Muscle layer of duodenum (tissue), 2 donors: ENCODE measurements around the gene NPAS3.
A peak's percentile ranks its signal among the peaks of the same experiment; 100 is the strongest.

Experiments
- H3K27ac ChIP-seq: one replicate; pipeline ENCODE4 v1.7.0; 2013; ENCODE audit warnings: mild to moderate bottlenecking, low read length
- H3K27me3 ChIP-seq: one replicate; pipeline ENCODE4 v1.7.0; 2013; ENCODE audit warnings: low read depth, mild to moderate bottlenecking, control low read depth, low read length
- H3K36me3 ChIP-seq, 2 donors: one replicate each; pipeline ENCODE4 v1.7.0; 2013; ENCODE audit warnings: low read length in 2 of 2, control low read depth in 1 of 2, mild to moderate bottlenecking in 1 of 2; ENCODE audit not compliant: insufficient read depth in 2 of 2, control insufficient read depth in 1 of 2
- H3K4me1 ChIP-seq, 2 donors: one replicate each; pipeline ENCODE4 v1.7.0; 2013; ENCODE audit warnings: low read length in 2 of 2, mild to moderate bottlenecking in 2 of 2, control low read depth in 1 of 2, moderate library complexity in 1 of 2; ENCODE audit not compliant: insufficient read depth in 2 of 2, control insufficient read depth in 1 of 2
- H3K4me3 ChIP-seq, 2 donors: one replicate each; pipeline ENCODE4 v1.7.0; 2013; ENCODE audit warnings: low read length in 2 of 2, low read depth in 1 of 2, mild to moderate bottlenecking in 1 of 2
- H3K9me3 ChIP-seq, 2 donors: one replicate each; pipeline ENCODE4 v1.7.0; 2013; ENCODE audit warnings: low read length in 2 of 2, control low read depth in 1 of 2, mild to moderate bottlenecking in 1 of 2; ENCODE audit not compliant: control insufficient read depth in 1 of 2
- donor health status: healthy.

Gene NPAS3

DNA sequence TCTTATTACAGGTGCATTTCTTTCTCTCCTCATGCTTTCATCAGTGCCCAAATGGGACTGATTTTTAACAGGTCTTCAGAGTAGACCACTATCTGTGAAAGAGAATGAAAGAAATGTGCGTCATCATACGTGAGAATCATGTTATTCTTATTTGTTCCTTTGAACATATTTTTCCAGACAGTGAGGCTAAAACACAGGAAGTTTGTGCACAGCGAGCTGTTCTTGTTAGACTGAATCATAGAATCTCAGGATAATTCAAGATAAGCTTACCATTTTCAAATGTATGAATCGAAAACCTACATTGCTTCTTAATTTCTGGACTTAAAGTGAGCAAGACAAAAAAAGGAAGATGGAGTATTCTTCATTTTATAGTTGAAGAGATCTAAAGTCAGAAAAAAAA, 629.1 kb downstream of the NPAS3 start:
- no peaks in the 10 kb centered on the region for H3K36me3 ChIP-seq

DNA sequence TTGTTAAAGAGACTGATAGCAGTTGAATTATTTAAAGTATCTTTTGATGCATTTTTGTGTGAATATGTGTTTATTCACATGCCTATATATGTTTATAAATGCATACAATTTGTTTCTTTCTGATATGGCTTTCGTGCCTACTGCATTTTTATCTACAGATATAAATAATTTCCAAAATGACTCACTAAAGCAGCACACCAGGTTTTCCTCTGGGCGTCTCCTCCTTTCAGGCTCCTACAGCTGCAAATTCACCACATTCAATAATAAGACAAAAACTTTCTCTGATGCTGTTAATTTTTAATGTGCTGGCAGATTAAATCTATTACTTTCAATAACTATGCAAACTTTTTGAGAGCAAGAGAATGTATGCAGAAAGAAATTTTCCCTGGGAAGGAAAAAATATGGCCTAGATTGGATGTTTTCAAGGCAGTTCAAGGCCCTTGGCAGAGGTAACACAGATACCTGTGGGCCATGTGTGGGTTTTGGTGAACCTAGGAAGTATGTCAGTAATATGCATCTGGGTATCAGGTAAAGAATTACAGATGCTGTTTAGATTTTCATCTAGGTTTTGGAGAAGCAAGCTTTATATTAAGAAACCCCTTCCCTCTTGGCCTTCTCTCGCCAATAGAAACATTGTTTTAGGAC, 630.4 kb downstream of the NPAS3 start:
- Histone ChIP-seq H3K4me3 (no peak overlapping the region), H3K36me3 (no peaks in the 10 kb centered on the region), H3K27ac (no peak overlapping the region), H3K9me3 (no peaks in the 10 kb centered on the region), H3K4me1 (peaks cover 0 to 13% of the 10 kb centered on the region in 2 donors), H3K27me3 (no peaks in the 10 kb centered on the region)

More for the DNA sequence above, 629.1 kb downstream of the NPAS3 start:
- Histone ChIP-seq H3K27me3 (no peaks in the 10 kb centered on the region), H3K4me3 (no peak overlapping the region), H3K9me3 (no peaks in the 10 kb centered on the region), H3K27ac (no peak overlapping the region), H3K4me1 (peaks cover 0 to 13% of the 10 kb centered on the region in 2 donors)

DNA sequence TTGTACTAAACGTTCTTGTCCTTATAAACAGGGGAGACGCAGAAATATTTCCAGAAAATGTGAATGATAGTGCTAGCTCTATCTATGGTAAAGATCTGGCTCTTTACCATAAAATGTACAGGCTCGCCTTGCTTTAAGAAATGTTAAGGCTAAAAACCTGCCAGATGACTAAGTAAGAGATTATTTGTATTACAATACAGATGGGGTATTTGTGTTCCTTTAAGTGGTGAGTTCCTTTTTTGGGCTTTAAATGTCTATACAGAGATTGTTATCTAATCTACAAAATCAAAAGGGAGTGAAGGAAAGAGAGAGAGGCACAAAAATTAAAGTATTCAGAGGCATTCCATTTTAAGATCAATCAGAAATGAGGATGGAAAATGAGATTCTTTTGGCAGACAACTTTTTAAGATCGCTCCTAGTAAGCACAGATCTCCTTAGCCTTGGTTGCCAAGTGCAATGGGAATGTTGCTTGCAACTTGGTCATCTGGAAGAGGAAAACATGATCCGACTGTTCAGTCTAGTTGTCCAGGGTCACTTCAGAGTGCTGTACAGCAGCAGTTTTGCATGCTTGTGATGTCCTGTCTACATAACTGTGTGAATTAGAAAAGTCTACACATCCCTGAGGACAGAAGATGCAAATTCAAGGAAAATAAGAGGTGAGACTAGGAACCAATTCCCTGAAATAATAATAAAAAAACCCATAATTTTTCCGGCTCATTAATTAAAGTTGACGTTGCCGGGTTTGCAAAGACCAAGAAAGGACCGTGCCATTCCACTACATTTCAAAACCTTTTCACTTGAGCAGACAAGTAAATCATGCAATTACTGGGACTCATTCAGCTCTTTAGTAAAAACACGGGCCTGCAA, 631.4 kb downstream of the NPAS3 start:
- peaks cover 0 to 13% of the 10 kb centered on the region in 2 donors for H3K4me1 ChIP-seq
- no peak overlapping the region for H3K4me3 ChIP-seq
- H3K36me3 ChIP-seq = no peaks in the 10 kb centered on the region
- no peak overlapping the region for H3K27ac ChIP-seq
- no peaks in the 10 kb centered on the region for H3K9me3 ChIP-seq
- H3K27me3 ChIP-seq = no peaks in the 10 kb centered on the region

DNA sequence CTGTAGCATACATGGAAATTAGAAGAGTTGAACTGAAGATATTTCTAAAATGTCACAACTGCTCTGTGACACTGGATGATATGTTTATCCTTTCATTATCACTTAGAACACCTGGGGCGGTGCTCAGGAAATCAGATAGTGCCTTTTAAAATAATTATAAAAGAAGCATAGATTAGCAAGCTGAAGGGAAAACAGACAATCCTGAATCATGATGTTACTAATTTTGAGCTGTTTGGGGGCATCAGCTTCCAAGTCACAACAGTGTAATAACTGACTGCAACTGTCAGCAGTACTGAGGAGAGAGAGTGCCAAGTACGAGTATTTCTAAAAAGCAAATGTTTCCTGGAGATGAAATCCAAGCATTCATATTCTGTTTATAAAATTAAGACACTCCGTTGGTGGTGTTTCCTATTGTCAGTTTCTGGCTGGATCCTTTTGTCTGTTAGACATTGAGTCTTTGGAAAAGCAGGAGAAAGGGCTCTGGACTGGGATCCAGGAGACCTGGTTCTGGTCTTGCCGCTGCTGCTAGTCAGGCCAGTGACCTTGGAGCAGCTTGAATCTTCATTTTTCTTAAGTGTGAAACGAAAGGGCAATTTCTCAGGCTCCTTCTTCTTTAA, 632.1 kb downstream of the NPAS3 start:
- Histone ChIP-seq H3K4me3 (peak overlapping the region in 1 of 2 donors; percentile 31), H3K27ac (no peak overlapping the region), H3K4me1 (peaks cover 0 to 13% of the 10 kb centered on the region in 2 donors), H3K36me3 (no peaks in the 10 kb centered on the region), H3K9me3 (no peaks in the 10 kb centered on the region), H3K27me3 (no peaks in the 10 kb centered on the region)

DNA sequence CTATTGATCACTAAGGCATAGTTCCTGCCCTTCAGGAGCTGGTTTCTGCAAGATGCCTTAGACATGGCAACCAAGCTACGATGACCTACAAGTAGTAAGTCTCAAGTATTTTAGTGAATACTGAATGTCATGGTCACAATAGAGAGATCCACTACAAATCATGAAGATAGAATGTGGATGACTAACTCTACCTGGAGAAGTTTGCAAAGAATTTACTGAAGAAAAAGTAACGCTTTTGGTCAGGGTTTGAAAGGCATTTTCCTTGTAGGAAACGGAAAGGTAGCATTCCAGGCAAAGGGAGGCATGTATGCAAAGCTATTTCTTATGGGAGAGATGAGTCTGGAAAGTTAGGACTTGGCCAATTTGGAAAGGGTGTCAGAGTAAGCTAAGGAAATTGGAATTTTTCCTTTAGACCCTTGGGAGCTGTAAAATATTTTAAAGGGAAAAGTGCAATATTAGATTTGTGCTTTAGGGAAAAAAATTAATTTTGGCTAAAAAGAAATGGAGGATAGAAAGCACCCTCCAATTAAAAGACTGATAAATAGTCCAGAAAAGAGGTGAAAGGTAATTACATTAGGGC, 634.7 kb downstream of the NPAS3 start:
- Histone ChIP-seq H3K4me3 (no peak overlapping the region), H3K4me1 (peaks cover 0 to 13% of the 10 kb centered on the region in 2 donors), H3K36me3 (no peaks in the 10 kb centered on the region), H3K27me3 (no peaks in the 10 kb centered on the region), H3K9me3 (no peaks in the 10 kb centered on the region), H3K27ac (no peak overlapping the region)

DNA sequence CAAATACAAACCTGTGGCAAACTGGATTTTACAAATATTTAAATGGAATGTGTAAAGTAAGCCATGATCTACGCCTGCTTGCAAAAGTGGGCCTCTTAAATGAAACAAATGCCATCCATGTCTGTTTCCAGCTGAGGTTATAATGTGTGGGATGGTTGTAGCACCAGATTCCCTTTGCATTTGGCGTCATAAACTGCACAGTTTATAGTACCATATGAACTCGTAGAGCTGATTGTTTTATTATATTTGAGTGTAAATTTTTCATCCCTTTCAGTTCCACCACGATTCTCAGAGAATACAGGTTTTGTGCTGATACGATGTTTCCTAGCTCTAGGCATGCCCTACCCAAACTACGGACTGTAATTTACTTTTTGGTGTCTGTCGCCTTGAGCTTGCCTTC, 637.3 kb downstream of the NPAS3 start:
- Histone ChIP-seq H3K27me3 (no peaks in the 10 kb centered on the region), H3K9me3 (no peaks in the 10 kb centered on the region), H3K4me1 (peaks cover 0 to 5% of the 10 kb centered on the region in 2 donors), H3K36me3 (no peaks in the 10 kb centered on the region), H3K4me3 (no peak overlapping the region), H3K27ac (no peak overlapping the region)

DNA sequence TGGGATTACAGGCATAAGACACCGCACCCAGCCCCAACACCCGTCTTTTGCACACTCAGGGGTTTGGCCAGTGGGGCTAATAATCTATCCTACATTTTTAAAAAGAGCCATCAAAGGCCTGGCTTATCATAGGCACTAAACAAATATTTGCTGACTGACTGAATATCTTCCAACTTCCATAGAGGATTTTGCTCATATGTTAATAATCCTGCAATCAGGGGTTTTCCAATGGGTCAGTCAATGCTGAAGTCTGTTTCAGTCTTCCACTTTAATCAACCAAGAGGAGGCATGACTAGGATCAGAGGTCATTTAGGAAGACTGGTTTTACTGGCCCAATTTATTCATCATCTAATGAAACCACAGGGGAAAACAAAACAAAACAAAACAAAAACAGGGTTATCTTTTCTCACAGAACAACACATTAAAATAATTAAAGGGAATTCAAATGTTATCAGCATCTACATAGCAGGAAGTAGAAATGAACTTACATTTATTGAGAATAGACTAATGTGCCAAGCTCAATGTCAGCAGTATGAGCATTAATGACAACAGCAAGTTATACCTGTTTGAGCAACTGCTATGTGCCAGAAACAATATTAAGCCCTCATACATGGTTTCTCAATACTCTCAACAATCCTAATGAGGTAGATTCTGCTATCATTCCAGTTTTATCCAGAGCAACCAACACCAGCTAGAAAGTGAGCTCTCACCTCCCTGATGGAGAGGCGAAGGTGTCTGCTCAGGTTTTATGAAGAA, 640.0 kb downstream of the NPAS3 start:
- Histone ChIP-seq H3K27ac (no peak overlapping the region), H3K36me3 (no peaks in the 10 kb centered on the region), H3K9me3 (no peaks in the 10 kb centered on the region), H3K4me1 (no peaks in the 10 kb centered on the region), H3K4me3 (no peak overlapping the region), H3K27me3 (no peaks in the 10 kb centered on the region)

DNA sequence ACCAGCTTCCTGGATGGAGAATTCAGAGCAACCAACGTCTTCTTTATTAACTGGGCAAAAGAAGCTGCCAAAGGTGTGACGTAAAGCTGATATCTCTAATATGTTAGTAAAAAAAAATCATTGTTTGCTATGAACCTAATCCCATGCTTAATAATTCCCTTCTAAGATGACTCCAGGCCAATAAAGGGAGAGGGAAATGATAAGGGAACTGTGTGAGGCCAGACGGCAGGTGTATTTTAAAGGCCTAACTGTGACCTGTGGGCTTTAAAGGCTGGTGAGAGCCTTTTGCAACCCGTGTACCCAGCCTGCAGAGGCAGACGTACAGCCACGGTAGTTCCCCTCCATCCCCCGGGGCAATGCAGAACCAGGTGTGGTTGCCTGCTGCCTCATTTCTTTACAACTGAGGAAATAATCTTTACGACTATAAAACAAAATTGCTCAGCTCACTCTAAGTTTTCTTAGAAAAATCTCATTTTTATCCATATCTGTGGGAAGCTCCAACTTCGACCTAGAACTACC, 641.6 kb downstream of the NPAS3 start:
- Histone ChIP-seq H3K4me3 (no peak overlapping the region), H3K27ac (no peak overlapping the region), H3K4me1 (no peaks in the 10 kb centered on the region), H3K27me3 (no peaks in the 10 kb centered on the region), H3K36me3 (no peaks in the 10 kb centered on the region), H3K9me3 (no peaks in the 10 kb centered on the region)

DNA sequence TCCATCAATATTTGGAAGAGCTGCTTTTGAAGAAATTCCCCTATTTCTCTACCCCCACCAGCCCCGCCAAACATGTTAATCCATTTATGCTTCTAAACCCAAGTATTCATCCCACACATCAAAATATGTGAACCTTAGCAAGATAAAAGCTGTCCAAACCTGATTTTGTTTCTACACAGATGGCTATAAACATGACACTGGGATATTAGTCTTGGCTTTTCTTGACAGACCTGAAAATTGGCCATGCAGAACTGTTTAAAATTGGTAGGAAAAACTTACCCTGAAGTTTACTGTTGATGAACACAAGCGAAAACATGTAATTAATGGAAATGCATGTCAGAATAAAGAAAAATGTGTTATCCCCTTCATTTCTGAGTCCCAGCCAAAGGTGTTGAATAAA, 642.2 kb downstream of the NPAS3 start:
- no peaks in the 10 kb centered on the region for H3K27me3 ChIP-seq
- no peaks in the 10 kb centered on the region for H3K36me3 ChIP-seq
- no peaks in the 10 kb centered on the region for H3K4me1 ChIP-seq
- H3K27ac ChIP-seq = no peak overlapping the region
- no peak overlapping the region for H3K4me3 ChIP-seq
- no peaks in the 10 kb centered on the region for H3K9me3 ChIP-seq

DNA sequence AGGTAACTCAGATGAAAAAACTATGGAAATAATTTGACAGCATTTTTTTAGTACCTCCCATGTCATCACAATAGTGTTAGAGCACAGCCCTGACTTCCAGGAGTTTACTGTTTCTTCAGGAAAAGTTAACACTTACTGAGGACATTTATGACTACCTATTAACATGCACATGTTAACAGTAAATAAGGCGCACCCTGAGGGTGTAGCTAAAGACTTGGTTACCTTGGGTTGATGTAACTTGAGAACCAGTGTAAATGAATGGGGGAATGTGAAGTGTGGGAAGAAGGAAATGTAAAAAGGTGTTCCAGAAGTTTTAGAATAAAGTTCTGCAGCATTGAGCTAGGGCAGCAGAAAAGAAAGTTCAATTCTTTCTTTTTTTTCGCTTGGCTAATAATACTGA, 646.0 kb downstream of the NPAS3 start:
- no peak overlapping the region for H3K27ac ChIP-seq

More for the DNA sequence above, 646.0 kb downstream of the NPAS3 start:
- Histone ChIP-seq H3K9me3 (no peaks in the 10 kb centered on the region), H3K4me3 (no peak overlapping the region), H3K4me1 (no peaks in the 10 kb centered on the region), H3K36me3 (no peaks in the 10 kb centered on the region), H3K27me3 (no peaks in the 10 kb centered on the region)
